A549 treated with AZD9567 at 1 μM for 4 hours (cell line): ENCODE data around the gene BPGM. TPM values are rescaled to one million over a fixed set of nuclear protein-coding genes. Genes with fewer than 3 reads are reported as not detected.

Experiments
- total RNA-seq: library from RNA; stranded (reverse); fragments of 200-300 nt; extraction: Qiagen RNA extraction; gene quantifications from 5 replicates; pipeline ENCODE4 v1.2.3, GENCODE V29; 2022; ENCODE audit not compliant: insufficient read depth

BPGM gene
- 14.4 to 21.4 TPM (median 17.6 TPM) in 5 replicates for total RNA-seq

DNA sequence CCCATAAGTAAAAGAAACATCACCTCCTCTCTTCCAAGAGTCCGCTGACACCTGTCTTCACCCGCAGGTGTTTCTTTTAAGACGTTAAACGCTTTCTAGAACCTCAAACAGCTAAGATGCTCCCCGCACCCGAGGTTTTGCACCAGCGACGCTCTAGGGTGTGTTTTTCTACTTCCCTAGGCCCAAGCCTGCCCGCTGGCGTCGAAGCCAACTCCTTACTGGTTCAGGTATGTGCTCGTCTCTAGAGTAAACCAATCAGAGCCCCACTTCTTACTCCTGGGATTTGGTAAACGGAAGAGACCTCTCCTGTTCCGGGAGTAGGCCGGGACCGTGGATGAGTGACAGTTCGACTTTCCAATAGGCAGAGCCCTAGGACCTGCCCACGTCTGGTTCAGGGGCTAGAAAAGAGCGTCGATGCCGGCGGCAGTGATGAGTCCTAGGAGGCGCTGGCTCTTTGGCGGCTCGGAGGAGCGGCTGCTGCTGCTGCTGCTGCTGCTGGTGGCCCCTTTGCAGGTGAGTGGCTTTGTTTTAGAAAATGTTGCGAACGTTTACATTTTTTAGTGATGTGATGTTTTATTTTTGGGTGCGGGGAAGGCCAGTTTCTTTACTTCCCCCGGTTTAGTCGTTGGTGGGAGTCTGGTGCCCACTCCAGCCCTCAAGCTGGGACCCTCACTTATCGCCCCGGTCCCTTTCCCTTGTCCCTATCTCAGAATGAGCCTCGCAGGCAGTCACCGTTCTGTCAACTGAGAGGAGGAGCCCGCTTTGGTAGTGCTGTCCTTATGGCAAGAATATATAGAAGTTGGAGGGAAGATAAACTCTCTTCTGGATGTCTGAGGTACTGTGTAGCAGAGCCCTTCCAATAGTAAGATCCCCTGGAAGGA lies at the start of gene BPGM:
TSS of gene BPGM (plus strand) at position 429 of the 881 bp plus-strand sequence. CDS start 14,655 bp downstream, outside the sequence.

Other genes starting within 250 kb of the BPGM start
- 2,343 to 2,668 TPM (median 2,514 TPM) in 5 replicates for gene AKR1B1, start 187.8 kb upstream of the BPGM start, total RNA-seq
- 2,160 to 2,320 TPM (median 2,237 TPM) in 5 replicates for gene AKR1B10, start 119.3 kb upstream of the BPGM start, total RNA-seq
- gene AKR1B15, start 97.7 kb upstream of the BPGM start, total RNA-seq = 18.3 to 39.4 TPM (median 34.7 TPM) in 5 replicates
- gene CALD1, start 132.8 kb downstream of the BPGM start, total RNA-seq = 88.7 to 145 TPM (median 137 TPM) in 5 replicates